Hematopoietic multipotent progenitor cell (in vitro differentiated cells): Measurements from ENCODE around the gene PTPN23. TPM values are rescaled to one million over a fixed set of nuclear protein-coding genes. Genes with fewer than 3 reads are reported as not detected.
A peak's percentile ranks its signal among the peaks of the same experiment; 100 is the strongest.

ENCODE experiments used
- DNase-seq, 3 donors: peaks; one replicate each; pipeline ENCODE4 v3.0.0-alpha.2; 2011 to 2015; ENCODE audit warnings: low read depth in 2 of 3, low spot score in 2 of 3
- total RNA-seq: library from RNA; depleted of rRNA; stranded (reverse); fragments of >200 nt; gene quantifications from one replicate; pipeline ENCODE4 v1.2.3, GENCODE V29; 2012

Gene PTPN23
- total RNA-seq, 1 donor, result 27.7 TPM

GRCh38 chr3:47418167-47419082 lies 37.6 kb downstream of the PTPN23 start:
- no peak for DNase-seq

GRCh38 chr3:47419083-47420043 lies 38.5 kb downstream of the PTPN23 start:
- DNase-seq, result peak in 1 of 3 donors; percentile 12

- DNase-seq, result no peak
Observed at GRCh38 chr3:47420044-47420430, 39.2 kb downstream of the PTPN23 start.

- DNase-seq, result peak; percentile 74 to 96 (median 91)
Observed at GRCh38 chr3:47420511-47421484, 40.0 kb downstream of the PTPN23 start.

GRCh38 chr3:47421741-47422649 lies 41.2 kb downstream of the PTPN23 start:
- peak in 2 of 3 donors; percentile 42 to 43 for DNase-seq

- no peak for DNase-seq
Observed at GRCh38 chr3:47422743-47423142, 41.9 kb downstream of the PTPN23 start.

- DNase-seq, result no peak
Observed at GRCh38 chr3:47423548-47424145, 42.8 kb downstream of the PTPN23 start.

GRCh38 chr3:47424434-47425382 lies 43.9 kb downstream of the PTPN23 start:
- DNase-seq, result no peak

GRCh38 chr3:47425383-47425778 lies 44.6 kb downstream of the PTPN23 start:
- no peak for DNase-seq

GRCh38 chr3:47425959-47426358 lies 45.1 kb downstream of the PTPN23 start:
- no peak for DNase-seq

GRCh38 chr3:47427866-47428265 lies 47.0 kb downstream of the PTPN23 start:
- DNase-seq, result no peak

- no peak for DNase-seq
Observed at GRCh38 chr3:47428662-47429061, 47.8 kb downstream of the PTPN23 start.

GRCh38 chr3:47429476-47430270 lies 48.9 kb downstream of the PTPN23 start:
- DNase-seq, result no peak

- DNase-seq, result no peak
Observed at GRCh38 chr3:47430606-47431005, 49.8 kb downstream of the PTPN23 start.

GRCh38 chr3:47431225-47431624 lies 50.4 kb downstream of the PTPN23 start:
- no peak for DNase-seq

GRCh38 chr3:47432673-47433072 lies 51.9 kb downstream of the PTPN23 start:
- DNase-seq, result no peak

GRCh38 chr3:47433796-47434195 lies 53.0 kb downstream of the PTPN23 start:
- DNase-seq, result no peak
